OCI-LY7 (cell line): ENCODE data around the gene OR4M1. TPM values are rescaled to one million over a fixed set of nuclear protein-coding genes. Genes with fewer than 3 reads are reported as not detected.

Experiments
- BruUV-seq: library from RNA; stranded (reverse); fragments of 400-500 nt; replicated peaks from 2 replicates; lab custom pipeline; 2021; lab: Mats Ljungman, UMichigan
- CTCF ChIA-PET: fragments of 300-600 bp; sonication (Branson Sonifier 250); formaldehyde crosslinking; loops from one replicate; lab custom pipeline; 2022; ENCODE audit warnings: antibody characterized with exemption; ENCODE audit not compliant: unreplicated experiment; lab: Charles Lee
- POLR2A ChIA-PET: fragments of 300-600 bp; sonication (Branson Sonifier 250); formaldehyde crosslinking; loops from one replicate; lab custom pipeline; 2022; ENCODE audit warnings: antibody characterized with exemption; lab: Charles Lee
- DNase-seq: peaks from one replicate; pipeline ENCODE4 v3.0.0-alpha.2; 2015; ENCODE audit warnings: low spot score
- H2AFZ ChIP-seq: fragments of 200-600 bp; sonication (generic), shearing (Covaris generic); 2 replicates; pipeline ENCODE4 v1.6.1; 2014; ENCODE audit warnings: mild to moderate bottlenecking, antibody characterized with exemption, low read length, moderate library complexity
- H3K27ac ChIP-seq: fragments of 200-600 bp; sonication (generic); 2 replicates; pipeline ENCODE4 v1.5.1; 2014; ENCODE audit warnings: mixed run types, low read depth, mild to moderate bottlenecking, moderate library complexity, low read length, inconsistent platforms; ENCODE audit not compliant: poor library complexity, severe bottlenecking
- H3K36me3 ChIP-seq: fragments of 200-600 bp; sonication (generic); 2 replicates; pipeline ENCODE4 v1.6.1; 2014; ENCODE audit warnings: mild to moderate bottlenecking, antibody characterized with exemption, low read length, moderate library complexity, mixed read lengths; ENCODE audit not compliant: insufficient read depth
- H3K4me1 ChIP-seq: fragments of 200-600 bp; sonication (generic); 2 replicates; pipeline ENCODE4 v1.5.1; 2014; ENCODE audit warnings: mild to moderate bottlenecking, low read length; ENCODE audit not compliant: insufficient read depth, poor library complexity, severe bottlenecking
- H3K4me2 ChIP-seq: fragments of 200-600 bp; sonication (generic); 2 replicates; pipeline ENCODE4 v1.6.1; 2014; ENCODE audit warnings: mild to moderate bottlenecking, low read length
- H3K4me3 ChIP-seq: fragments of 200-600 bp; sonication (generic); 2 replicates; pipeline ENCODE4 v1.5.1; 2014; ENCODE audit warnings: mild to moderate bottlenecking, low read depth, low read length; ENCODE audit not compliant: poor library complexity, severe bottlenecking
- H3K79me2 ChIP-seq: fragments of 200-600 bp; sonication (generic); 2 replicates; pipeline ENCODE4 v1.6.1; 2016; ENCODE audit warnings: low read depth, mild to moderate bottlenecking, low read length, moderate library complexity, mixed read lengths; ENCODE audit not compliant: insufficient read depth
- H3K9me2 ChIP-seq: fragments of 200-600 bp; sonication (generic); 2 replicates; pipeline ENCODE4 v1.6.1; 2016; ENCODE audit warnings: mild to moderate bottlenecking, low read length, mixed read lengths; ENCODE audit not compliant: insufficient read depth
- H3K9me3 ChIP-seq: fragments of 200-600 bp; sonication (generic); 2 replicates; pipeline ENCODE4 v1.6.1; 2014; ENCODE audit warnings: mild to moderate bottlenecking, mixed run types, low read length, mixed read lengths
- H4K20me1 ChIP-seq: fragments of 200-600 bp; sonication (generic); 2 replicates; pipeline ENCODE4 v1.6.1; 2014; ENCODE audit warnings: mild to moderate bottlenecking, antibody characterized with exemption, low read length, moderate library complexity, mixed read lengths; ENCODE audit not compliant: insufficient read depth
- CTCF ChIP-seq: fragments of 200-600 bp; sonication (generic); conservative IDR thresholded peaks from 2 replicates; pipeline ENCODE4 v1.5.1; 2014; ENCODE audit warnings: mild to moderate bottlenecking, antibody characterized with exemption, low read length, moderate library complexity, mixed read lengths
- EZH2phosphoT487 ChIP-seq: fragments of 200-600 bp; sonication (generic); IDR thresholded peaks from 2 replicates; pipeline ENCODE4 v1.6.1; 2018; ENCODE audit warnings: low read depth, borderline replicate concordance, mild to moderate bottlenecking, mixed run types, antibody characterized with exemption, low read length, moderate library complexity, mixed read lengths
- intact Hi-C: fragments of 100-400 bp; cut with micrococcal nuclease; formaldehyde crosslinking; loops from one replicate; pipeline ENCODE4 v1.10.0; 2022; ENCODE audit not compliant: unreplicated experiment
- total RNA-seq, 2 experiments: library from RNA; depleted of rRNA in 1 of 2; stranded (reverse); fragments of >200 nt in 1 of 2; shearing (Covaris generic) in 1 of 2; gene quantifications; 2 replicates each; pipeline ENCODE4 v1.2.3, GENCODE V29; 2014 to 2022

Gene OR4M1
- total RNA-seq, 2 experiments from 2014 or later, result not detected

DNA sequence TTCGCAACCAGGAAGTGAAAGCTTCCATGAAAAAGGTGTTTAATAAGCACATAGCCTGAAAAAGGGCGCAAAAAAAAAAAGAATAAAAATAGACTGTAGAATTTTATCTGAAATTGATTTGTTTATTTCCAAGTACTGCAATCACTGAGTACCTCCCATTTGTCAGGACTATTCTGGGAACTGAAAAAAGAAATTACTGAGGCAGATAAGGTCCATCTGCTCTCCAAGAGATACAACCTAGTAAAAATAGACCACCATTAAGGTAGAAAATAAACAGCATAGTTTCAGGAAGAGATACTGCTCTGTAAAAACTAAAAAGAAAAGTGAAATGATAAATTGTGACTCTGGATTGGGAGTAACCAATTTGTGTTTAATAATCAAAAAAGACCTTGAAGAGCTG is 55.0 kb downstream of the OR4M1 start:
- Histone ChIP-seq H3K4me2 (no peak overlapping the region), H3K9me2 (no peaks in the 10 kb centered on the region), H3K4me3 (no peak overlapping the region), H3K4me1 (no peaks in the 10 kb centered on the region), H4K20me1 (no peaks in the 10 kb centered on the region), H3K9me3 (peaks cover 8% of the 10 kb centered on the region; the same call in 1 of the 2 replicates), H3K79me2 (no peaks in the 10 kb centered on the region), H2AFZ (no peak overlapping the region), H3K36me3 (no peaks in the 10 kb centered on the region), H3K27ac (no peak overlapping the region)
- no TSS peak for BruUV-seq
- ChIA-PET POLR2A (no interaction called here), CTCF (no interaction called here)
- intact Hi-C loops, result no loop called here
- DNase-seq, result no peak
- TF ChIP-seq EZH2phosphoT487, result no peak
- TF ChIP-seq CTCF, result no peak

Other genes with a start within 250 kb of the OR4M1 start
- not detected in 2 replicates for gene OR11H2, start 59.6 kb upstream of the OR4M1 start, total RNA-seq (2014; rRNA removed; shearing (Covaris generic))
- not detected in 2 replicates for gene OR11H2, start 59.6 kb upstream of the OR4M1 start, total RNA-seq (2022)
- gene OR4Q3, start 29.9 kb upstream of the OR4M1 start, total RNA-seq (2014; rRNA removed; shearing (Covaris generic)), result not detected in 2 replicates
- gene OR4Q3, start 29.9 kb upstream of the OR4M1 start, total RNA-seq (2022), result not detected in 2 replicates
- not detected in 2 replicates for gene OR4N2, start 30.3 kb downstream of the OR4M1 start, total RNA-seq (2014; rRNA removed; shearing (Covaris generic))
- gene OR4N2, start 30.3 kb downstream of the OR4M1 start, total RNA-seq (2022), result not detected in 2 replicates
- not detected in 2 replicates for gene OR4K2, start 101.6 kb downstream of the OR4M1 start, total RNA-seq (2014; rRNA removed; shearing (Covaris generic))
- not detected in 2 replicates for gene OR4K2, start 101.6 kb downstream of the OR4M1 start, total RNA-seq (2022)
- gene OR4K5, start 147.1 kb downstream of the OR4M1 start, total RNA-seq (2014; rRNA removed; shearing (Covaris generic)), result not detected in 2 replicates
- gene OR4K5, start 147.1 kb downstream of the OR4M1 start, total RNA-seq (2022), result not detected in 2 replicates
- 0.38 TPM in 1 of 2 replicates, not detected in the other for gene OR4K1, start 157.4 kb downstream of the OR4M1 start, total RNA-seq (2014; rRNA removed; shearing (Covaris generic))
- gene OR4K1, start 157.4 kb downstream of the OR4M1 start, total RNA-seq (2022), result not detected in 2 replicates
- gene OR4K15, start 202.1 kb downstream of the OR4M1 start, total RNA-seq (2014; rRNA removed; shearing (Covaris generic)), result not detected in 2 replicates
- gene OR4K15, start 202.1 kb downstream of the OR4M1 start, total RNA-seq (2022), result not detected in 2 replicates
- not detected in 2 replicates for gene OR4Q2, start 228.7 kb downstream of the OR4M1 start, total RNA-seq (2014; rRNA removed; shearing (Covaris generic))
- not detected in 2 replicates for gene OR4Q2, start 228.7 kb downstream of the OR4M1 start, total RNA-seq (2022)
- gene OR4K14, start 245.8 kb downstream of the OR4M1 start, total RNA-seq (2014; rRNA removed; shearing (Covaris generic)), result not detected in 2 replicates
- gene OR4K14, start 245.8 kb downstream of the OR4M1 start, total RNA-seq (2022), result not detected in 2 replicates